ENCODE results near the gene COL6A2. TPM values are rescaled to one million over a fixed set of nuclear protein-coding genes. Genes with fewer than 3 reads are reported as not detected.

The COL6A2 gene
- polyA plus RNA-seq, 3 donors, result 0.01 TPM; not detected in 2

DNA sequence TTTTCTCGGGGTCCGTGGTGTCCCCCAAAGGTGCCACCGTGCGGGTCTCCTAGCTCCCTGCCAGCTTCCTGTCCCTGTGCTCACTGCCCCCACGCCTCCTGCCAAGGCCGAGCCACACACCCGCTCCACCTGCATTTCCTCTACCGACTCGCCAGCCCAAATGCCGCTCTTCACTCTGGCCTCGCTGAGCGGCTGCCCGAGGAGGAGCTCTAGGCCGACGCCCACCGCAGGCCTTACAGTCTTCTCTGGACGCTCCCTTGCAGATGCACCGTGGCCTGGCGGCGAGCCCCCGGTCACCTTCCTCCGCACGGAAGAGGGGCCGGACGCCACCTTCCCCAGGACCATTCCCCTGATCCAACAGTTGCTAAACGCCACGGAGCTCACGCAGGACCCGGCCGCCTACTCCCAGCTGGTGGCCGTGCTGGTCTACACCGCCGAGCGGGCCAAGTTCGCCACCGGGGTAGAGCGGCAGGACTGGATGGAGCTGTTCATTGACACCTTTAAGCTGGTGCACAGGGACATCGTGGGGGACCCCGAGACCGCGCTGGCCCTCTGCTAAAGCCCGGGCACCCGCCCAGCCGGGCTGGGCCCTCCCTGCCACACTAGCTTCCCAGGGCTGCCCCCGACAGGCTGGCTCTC lies 31.1 kb downstream of the COL6A2 start:
- H3K4me3 Mint-ChIP-seq, result no peak overlapping the region
- Histone ChIP-seq H3K79me2 (ENCODE audit: insufficient read depth, low read length) (no peaks in the 10 kb centered on the region), H3K9ac (ENCODE audit: insufficient read depth, low read length, poor library complexity, severe bottlenecking) (no peak overlapping the region), H3K27ac (ENCODE audit: low read depth in 1 of 2, low read length in 2 of 2) (no peak overlapping the region), H3K27me3 (ENCODE audit: control insufficient read depth in 2 of 2, insufficient read depth in 2 of 2, low read length in 2 of 2) (no peaks in the 10 kb centered on the region), H2AFZ (ENCODE audit: insufficient read depth, low read depth, low read length, poor library complexity, severe bottlenecking) (no peak overlapping the region), H3K4me2 (replicated peaks; ENCODE audit: extremely low read depth, low read length, poor library complexity, severe bottlenecking) (no peak overlapping the region), H3K4me3 (replicated peaks in 1 of 3; ENCODE audit: low read depth in 2 of 3, low read length in 3 of 3) (no peak overlapping the region), H3K36me3 (replicated peaks in 1 of 2; ENCODE audit: control insufficient read depth in 1 of 2, insufficient read depth in 2 of 2, low read length in 2 of 2) (no peaks in the 10 kb centered on the region), H3K9me3 (replicated peaks in 1 of 2; ENCODE audit: control insufficient read depth in 1 of 2, insufficient read depth in 1 of 2, low read length in 2 of 2) (no peaks in the 10 kb centered on the region), H4K20me1 (ENCODE audit: insufficient read depth, low read length) (no peaks in the 10 kb centered on the region), H3K4me1 (ENCODE audit: control insufficient read depth in 1 of 2, insufficient read depth in 2 of 2, low read length in 2 of 2) (no peaks in the 10 kb centered on the region)
- DNase-seq, result no peak
- H3K27me3 Mint-ChIP-seq (ENCODE audit: low read depth in 3 of 3), result peaks cover 0 to 5% (median 0%) of the 10 kb centered on the region in 3 donors
- TF ChIP-seq, protein P1, sequence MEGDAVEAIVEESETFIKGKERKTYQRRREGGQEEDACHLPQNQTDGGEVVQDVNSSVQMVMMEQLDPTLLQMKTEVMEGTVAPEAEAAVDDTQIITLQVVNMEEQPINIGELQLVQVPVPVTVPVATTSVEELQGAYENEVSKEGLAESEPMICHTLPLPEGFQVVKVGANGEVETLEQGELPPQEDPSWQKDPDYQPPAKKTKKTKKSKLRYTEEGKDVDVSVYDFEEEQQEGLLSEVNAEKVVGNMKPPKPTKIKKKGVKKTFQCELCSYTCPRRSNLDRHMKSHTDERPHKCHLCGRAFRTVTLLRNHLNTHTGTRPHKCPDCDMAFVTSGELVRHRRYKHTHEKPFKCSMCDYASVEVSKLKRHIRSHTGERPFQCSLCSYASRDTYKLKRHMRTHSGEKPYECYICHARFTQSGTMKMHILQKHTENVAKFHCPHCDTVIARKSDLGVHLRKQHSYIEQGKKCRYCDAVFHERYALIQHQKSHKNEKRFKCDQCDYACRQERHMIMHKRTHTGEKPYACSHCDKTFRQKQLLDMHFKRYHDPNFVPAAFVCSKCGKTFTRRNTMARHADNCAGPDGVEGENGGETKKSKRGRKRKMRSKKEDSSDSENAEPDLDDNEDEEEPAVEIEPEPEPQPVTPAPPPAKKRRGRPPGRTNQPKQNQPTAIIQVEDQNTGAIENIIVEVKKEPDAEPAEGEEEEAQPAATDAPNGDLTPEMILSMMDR (IDR thresholded peaks at IDR 0.05), result no peak
- no peak overlapping the region for H3K27ac Mint-ChIP-seq
- peaks cover 0 to 8% (median 0%) of the 10 kb centered on the region in 7 donors for H3K9me3 Mint-ChIP-seq
- WGBS (ENCODE audit: insufficient coverage), result 96% methylated on average over 40 of the region's 45 CpGs
- intact Hi-C loops (cut with micrococcal nuclease), result no loop called here
- H3K36me3 Mint-ChIP-seq, result no peaks in the 10 kb centered on the region
- H3K4me1 Mint-ChIP-seq, result no peaks in the 10 kb centered on the region

DNA sequence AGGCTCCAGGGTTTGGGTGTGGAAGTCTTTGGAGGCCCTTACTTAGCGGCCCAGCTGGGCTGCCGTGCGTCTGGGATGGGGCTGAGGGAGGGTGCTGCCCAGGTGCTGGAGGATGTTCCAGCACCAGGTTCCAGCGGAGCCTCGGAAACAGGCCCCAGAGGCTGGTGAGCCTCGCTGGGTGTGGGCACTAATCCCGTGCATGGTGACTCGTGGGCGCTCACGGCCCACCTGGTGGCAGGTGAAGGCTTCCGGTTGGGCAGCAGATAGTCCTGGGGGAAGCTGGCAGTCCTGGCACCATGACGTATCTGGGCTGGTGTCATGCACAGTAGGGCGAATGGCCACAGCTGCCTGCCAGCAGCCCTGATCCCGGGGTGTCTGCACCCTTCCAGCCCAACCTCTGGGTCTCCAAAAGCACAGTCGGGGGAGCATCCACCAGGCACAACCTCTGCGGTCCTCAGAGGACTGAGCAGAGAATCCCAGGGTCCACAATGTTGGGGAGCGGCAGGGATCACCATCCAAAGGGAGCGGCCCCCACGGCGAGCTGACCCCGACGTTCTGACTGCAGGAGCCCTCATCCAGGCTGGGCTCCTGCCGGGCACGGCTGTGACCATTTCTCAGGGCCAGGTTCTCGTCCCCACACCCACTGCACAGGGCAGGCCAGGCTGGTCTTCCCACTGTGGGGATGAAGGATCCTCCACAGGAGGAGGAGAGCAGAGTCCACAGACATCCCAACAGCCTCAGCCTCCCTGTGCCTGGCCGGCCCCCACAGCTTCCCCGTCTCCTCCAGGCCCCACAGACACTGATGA lies 32.1 kb downstream of the COL6A2 start:
- intact Hi-C loops (cut with micrococcal nuclease), result no loop called here
- no peak overlapping the region for H3K4me3 ChIP-seq (replicated peaks in 1 of 3; ENCODE audit: low read depth in 2 of 3, low read length in 3 of 3)

More for the DNA sequence above, 32.1 kb downstream of the COL6A2 start:
- Histone ChIP-seq H3K27ac (ENCODE audit: low read depth in 1 of 2, low read length in 2 of 2) (no peak overlapping the region), H3K36me3 (replicated peaks in 1 of 2; ENCODE audit: control insufficient read depth in 1 of 2, insufficient read depth in 2 of 2, low read length in 2 of 2) (no peaks in the 10 kb centered on the region), H4K20me1 (ENCODE audit: insufficient read depth, low read length) (no peaks in the 10 kb centered on the region), H3K4me1 (ENCODE audit: control insufficient read depth in 1 of 2, insufficient read depth in 2 of 2, low read length in 2 of 2) (no peaks in the 10 kb centered on the region), H3K79me2 (ENCODE audit: insufficient read depth, low read length) (no peaks in the 10 kb centered on the region), H3K27me3 (ENCODE audit: control insufficient read depth in 2 of 2, insufficient read depth in 2 of 2, low read length in 2 of 2) (no peaks in the 10 kb centered on the region), H3K9me3 (replicated peaks in 1 of 2; ENCODE audit: control insufficient read depth in 1 of 2, insufficient read depth in 1 of 2, low read length in 2 of 2) (no peaks in the 10 kb centered on the region), H3K9ac (ENCODE audit: insufficient read depth, low read length, poor library complexity, severe bottlenecking) (no peak overlapping the region), H2AFZ (ENCODE audit: insufficient read depth, low read depth, low read length, poor library complexity, severe bottlenecking) (no peak overlapping the region), H3K4me2 (replicated peaks; ENCODE audit: extremely low read depth, low read length, poor library complexity, severe bottlenecking) (no peak overlapping the region)
- H3K4me1 Mint-ChIP-seq, result no peaks in the 10 kb centered on the region
- H3K36me3 Mint-ChIP-seq, result no peaks in the 10 kb centered on the region
- H3K27ac Mint-ChIP-seq, result no peak overlapping the region
- peaks cover 0 to 5% (median 0%) of the 10 kb centered on the region in 3 donors for H3K27me3 Mint-ChIP-seq (ENCODE audit: low read depth in 3 of 3)
- DNase-seq, result no peak
- H3K9me3 Mint-ChIP-seq, result peaks cover 0 to 6% (median 0%) of the 10 kb centered on the region in 7 donors
- TF ChIP-seq, protein P1 (IDR thresholded peaks at IDR 0.05), result no peak
- 91% methylated on average over 22 of the region's 27 CpGs for WGBS (ENCODE audit: insufficient coverage)
- no peak overlapping the region for H3K4me3 Mint-ChIP-seq

All from CD14-positive monocyte (primary cell).